HG03520 (cell line): ENCODE results near the gene PTPRG.

Source experiments
- ATAC-seq: cut with Tn5 transposase; IDR thresholded peaks from one replicate; pipeline ENCODE4 v1.9.1; 2021; ENCODE audit warnings: mild to moderate bottlenecking, moderate library complexity; ENCODE audit not compliant: unreplicated experiment

PTPRG gene

DNA sequence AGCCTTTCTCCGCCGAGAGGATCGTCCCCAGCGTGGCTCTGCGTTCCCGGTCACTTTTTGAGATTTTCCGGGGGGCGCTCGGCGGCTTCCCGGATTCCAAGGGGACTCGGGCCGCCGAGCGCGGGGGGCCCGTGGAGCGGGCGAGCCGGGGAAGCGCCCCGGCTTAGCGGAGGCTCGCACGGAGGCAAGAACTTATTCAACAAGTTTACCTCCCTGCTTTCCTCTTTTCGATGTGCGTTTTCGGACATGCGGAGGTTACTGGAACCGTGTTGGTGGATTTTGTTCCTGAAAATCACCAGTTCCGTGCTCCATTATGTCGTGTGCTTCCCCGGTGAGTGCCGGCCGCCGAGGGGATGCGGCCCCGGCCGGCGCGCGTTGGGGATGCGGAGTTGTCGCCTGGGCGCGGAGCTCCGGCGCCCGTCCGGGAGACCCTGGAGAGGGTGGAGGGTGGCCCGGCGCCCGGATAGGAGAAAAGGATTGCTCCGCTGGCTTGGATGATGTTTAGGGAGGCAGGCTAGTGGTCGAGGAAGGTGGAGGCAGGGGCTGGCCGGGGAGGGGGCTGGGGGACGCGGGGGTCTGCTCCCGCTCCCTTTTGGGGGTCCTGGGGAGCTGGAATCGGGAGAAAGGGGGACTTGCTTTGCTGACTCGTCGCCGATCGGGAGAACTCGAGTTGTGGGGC is 810 bp downstream of the PTPRG start:
- no peak for ATAC-seq

- no peak for ATAC-seq
These were observed 1.4 kb downstream of the PTPRG start for GRCh38 chr3:61562721-61563312.

DNA sequence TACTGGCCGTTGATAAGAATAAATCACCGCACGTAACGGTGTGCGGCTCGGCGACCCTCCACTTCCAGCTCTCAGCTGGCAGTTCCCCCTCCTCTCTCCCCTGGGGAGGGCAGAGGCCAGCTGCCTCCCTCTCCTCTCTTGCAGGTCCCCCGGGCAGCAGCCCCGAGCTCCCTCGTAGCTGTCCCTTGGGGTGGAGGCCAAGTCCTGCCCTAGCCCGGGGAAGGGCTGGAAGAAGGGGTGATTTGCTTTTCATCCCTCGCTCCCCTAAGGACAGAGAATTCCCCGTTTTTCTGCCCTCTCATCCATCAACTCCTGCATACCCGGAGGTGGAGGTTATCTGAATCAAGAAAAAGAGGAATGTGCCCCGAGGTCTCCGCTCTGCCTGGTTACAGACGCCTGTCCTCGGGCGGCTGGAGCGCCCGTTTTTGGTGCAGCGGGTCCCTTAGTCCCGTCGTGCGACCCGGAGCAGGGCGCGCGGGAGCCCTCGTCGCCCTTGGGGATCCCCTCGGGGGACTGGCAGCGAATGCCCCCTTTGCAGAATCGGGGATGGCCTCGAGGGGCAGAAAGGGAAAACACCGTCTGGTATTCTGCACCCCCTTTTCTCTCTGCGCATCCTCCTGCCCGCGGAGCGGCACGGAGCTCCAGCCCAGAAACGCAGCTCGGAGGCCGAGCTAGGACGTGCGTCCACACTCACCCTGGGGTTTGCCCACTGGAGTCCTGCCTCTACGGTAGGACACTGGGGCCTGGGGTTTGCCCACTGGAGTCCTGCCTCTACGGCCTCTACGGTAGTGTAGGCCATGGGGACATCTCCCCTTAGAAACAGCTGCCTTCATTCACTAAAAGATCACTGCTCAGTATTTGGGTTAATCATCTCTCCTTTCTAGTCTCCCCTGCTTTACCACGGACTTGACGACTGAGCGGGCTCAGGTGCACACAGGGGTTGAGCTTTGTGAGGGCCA is 2.2 kb downstream of the PTPRG start:
- ATAC-seq = no peak

GRCh38 chr3:61564395-61565059 is 3.2 kb downstream of the PTPRG start:
- no peak for ATAC-seq

DNA sequence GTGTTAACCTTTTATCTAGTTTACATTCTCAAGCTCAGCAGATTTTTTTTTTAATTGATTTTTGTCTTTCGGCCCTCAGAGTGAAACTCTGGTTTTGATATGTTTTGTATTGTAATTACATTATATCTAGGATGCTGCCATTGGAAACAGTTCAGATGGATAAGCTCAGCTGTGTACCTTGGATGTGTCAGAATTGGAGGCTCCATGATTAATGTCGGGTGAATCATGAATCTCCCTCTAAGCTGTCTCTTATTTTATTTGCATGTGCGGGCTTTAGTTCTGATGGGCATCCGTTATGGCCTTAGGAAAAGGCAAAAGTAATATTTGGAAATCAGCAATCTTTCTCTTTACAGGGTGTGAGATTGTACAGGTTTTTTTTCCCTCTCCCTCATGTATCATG is 4.2 kb downstream of the PTPRG start:
- ATAC-seq = no peak

DNA sequence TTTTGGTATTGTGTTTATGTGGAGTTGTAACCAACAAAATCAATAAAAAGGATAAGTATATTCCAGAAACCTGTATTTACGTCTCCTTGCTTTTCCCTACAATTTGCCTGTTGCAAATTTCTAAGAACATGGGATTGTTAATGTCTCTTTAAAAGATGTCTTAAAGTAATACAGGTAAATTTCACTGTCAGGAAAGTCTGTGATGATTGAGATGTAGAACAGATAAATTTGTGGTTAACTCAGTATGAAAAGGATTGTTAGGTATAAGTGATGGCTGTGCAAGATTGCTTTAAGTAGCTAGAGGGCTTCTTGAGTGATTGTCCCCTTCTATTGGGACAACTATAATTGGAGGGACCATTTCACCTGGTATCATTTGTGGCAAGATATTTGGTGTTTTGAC is 6.8 kb downstream of the PTPRG start:
- no peak for ATAC-seq

DNA sequence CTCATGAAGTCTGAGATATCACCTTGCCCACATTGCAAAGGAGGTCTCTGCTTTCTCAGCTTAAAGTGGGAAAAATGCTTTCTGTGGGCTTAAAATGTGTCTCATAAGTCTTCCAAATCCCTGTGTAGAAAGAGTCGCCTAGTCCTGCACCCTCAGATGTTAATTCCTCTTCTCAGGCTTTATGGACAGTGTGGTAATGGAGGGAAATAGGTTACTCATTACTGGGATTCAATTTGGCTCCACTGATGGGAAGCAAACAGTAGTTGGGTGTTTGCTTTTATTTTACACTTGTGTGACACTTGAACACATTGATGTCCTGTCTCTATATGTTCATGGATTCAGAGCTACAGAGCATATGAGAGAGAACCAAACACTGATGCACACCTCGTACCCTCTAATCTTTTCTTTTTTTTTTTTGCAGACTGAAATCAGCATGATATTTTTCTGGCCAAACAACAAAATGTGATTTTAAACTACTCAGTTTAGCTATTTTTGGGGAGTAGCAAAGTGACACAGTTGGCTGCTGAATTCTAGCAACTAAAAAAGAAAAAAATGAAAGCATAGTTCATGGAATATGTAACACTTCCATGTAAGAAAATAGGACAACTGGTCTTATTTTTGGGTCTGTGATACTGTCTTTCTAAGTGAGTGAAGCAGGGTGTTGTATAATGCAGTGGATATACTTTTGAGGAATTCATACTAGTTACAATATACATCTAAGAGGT is 8.6 kb downstream of the PTPRG start:
- ATAC-seq = no peak

GRCh38 chr3:61570813-61571212 is 9.4 kb downstream of the PTPRG start:
- no peak for ATAC-seq

DNA sequence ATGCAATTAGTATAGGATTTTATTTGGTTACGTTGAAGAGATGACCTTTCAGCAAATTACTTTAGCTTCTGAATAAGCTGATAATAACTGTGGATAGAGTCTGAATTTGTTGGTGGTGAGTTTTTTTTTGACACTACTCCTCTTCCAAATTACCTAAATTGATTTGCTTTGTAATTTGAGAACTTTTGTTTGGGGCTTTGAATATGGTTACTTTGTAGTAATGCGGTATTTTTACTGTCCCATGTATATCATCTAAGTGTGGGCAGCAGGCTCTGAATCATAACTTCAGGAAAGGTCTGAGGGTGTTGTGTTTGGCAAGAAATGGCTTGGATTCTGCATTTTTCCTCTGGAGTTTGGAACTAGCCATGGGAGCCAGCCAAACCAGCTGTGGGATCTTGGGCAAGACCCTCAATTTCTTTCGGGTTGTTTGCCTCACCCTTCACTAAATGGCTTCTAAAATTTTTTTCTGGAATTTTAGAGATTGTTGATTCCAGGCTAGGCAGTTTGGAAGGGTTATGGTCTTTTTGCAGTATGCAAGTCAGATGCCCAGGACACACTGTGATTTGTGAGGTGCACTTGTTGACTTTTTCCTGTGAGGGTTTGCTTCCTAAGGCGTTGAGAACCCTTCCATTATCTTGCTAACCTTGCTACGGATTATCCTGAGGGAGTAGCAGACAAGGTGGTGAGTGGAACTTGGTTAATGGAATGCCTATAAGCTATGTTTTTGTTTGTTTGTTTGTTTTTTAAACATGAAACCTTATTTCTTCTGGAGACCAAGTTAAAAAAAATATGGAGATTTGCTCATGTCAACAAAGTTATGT is 10.4 kb downstream of the PTPRG start:
- ATAC-seq = no peak

DNA sequence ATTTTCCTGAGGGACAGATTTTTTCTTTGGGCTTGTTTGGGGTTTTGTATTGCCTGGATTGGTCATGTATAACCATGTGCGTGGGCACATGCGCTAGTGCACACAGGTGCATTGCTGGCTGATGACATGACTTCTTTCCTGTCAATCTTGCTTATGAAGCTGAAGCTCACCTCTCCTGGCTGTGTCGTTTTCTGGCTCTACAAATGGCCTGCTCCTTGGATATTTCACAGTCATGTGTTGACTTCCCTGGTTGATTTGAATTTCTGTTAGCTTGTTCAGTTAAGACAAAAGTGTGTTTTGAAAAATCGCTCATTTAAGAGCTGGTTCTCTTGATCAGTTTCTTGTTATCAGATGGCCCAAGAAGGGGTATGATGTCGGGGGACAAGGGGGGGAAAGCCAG is 11.5 kb downstream of the PTPRG start:
- ATAC-seq = no peak

GRCh38 chr3:61573441-61573840 is 12.1 kb downstream of the PTPRG start:
- ATAC-seq = no peak

DNA sequence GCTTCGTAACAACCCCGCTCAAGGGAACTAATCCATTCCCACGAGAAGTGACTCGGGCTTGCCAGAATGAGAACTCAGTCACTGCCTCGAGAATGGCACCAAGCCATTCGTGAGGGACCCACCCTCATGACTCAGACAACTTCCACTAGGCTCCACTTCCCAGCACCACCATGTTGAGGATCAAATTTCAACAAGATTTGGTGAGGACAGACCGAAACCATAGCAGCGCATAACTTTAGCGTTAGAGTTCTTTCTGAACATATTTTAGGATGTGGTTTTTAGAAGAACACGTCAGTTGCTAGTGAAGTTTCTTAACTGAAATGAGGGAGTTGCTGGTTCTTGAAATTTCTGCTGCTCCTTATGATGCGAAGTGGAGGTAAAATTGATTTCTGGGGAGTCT is 13.5 kb downstream of the PTPRG start:
- ATAC-seq = no peak

DNA sequence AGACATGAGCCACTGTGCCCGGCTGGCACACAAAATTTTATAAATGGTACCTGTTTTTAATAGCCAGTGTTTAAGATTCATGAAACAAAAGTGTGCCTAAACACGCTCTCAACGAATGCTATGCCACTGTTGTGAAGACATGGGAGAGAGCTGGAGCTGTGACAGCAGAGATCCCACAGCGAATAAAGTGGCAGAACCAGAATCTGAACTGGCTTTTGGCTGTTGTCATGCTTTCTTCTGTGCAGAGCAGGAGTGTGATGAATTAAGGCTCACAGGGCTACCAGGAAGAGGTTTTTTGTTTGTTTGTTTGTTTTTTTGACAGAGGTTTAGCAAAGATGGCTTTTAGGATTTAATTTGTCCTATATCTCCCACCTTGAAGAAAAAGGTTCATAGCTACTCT is 14.5 kb downstream of the PTPRG start:
- ATAC-seq = no peak

DNA sequence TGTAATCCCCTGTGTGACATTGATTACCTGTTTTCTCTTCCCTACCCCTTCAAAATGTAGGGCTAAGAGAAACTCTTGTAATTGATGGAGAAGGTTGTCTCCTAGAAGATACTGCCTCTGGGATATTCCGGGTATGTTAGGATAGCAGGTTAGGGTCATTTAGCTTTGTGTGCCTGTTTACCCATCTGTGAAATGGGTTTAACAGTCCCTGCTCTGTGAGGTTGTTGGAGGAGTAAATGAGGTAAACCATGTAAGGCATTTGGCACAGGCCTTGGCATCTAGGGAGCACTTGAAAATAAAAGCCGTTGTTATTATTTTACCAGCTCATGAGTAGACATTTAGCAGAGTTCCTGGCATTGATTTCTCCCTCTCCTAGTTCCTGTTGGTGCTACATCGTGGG is 16.4 kb downstream of the PTPRG start:
- no peak for ATAC-seq

DNA sequence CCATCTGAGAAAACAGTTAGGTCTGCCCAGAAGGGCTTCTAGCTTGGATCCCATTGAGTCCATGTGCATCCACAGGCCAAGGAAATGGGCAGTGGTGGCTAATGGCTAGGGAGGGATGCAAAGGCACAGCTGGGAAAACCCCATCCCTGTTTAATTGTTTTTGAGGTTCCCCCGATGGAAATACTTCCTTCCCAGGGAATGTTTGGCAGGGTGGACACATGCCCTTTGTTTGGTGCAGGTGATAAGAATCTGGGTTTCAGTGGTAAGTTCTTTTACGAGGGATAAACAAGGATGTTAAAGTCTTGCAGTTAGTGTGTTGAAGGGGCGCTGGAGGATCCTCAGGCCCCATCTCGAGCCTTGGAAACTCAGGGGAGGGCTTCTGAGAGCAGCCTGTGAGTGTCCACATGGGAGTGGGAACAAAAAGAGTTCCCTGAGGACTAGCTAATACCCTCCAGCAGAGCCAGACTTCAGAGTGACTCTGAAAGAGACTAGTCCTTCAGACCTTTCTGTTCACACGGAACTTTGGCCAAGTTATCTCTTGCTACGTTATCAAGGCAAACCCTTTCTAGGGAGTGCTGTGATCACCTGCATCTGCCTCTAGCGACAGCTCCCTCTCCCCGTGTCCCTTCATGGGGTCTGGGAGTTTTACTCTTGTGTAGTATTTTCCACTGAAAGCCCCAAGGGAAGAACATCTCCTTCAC is 17.4 kb downstream of the PTPRG start:
- no peak for ATAC-seq

- ATAC-seq = no peak
These were observed 18.3 kb downstream of the PTPRG start for GRCh38 chr3:61579685-61580084.

- ATAC-seq = no peak
These were observed 19.7 kb downstream of the PTPRG start for GRCh38 chr3:61580982-61581643.

DNA sequence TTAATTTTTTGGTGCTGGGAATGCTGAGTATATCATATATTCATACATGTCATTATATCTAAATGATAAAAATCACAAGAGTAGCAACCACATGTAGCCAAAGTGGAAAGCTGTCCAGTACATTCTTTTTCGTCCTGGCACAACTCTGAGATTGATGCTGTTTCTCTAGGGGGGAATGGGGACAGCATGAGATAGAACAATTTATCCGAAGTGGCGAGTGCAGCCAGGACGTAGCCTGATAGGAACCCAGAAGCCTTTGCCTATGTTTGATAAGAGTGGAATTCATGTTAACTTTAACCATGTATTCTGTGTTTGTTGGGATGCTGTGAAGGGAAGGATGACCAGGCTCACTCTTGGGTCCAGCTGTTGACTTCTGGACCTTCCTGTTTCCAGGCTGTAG is 20.9 kb downstream of the PTPRG start:
- no peak for ATAC-seq

DNA sequence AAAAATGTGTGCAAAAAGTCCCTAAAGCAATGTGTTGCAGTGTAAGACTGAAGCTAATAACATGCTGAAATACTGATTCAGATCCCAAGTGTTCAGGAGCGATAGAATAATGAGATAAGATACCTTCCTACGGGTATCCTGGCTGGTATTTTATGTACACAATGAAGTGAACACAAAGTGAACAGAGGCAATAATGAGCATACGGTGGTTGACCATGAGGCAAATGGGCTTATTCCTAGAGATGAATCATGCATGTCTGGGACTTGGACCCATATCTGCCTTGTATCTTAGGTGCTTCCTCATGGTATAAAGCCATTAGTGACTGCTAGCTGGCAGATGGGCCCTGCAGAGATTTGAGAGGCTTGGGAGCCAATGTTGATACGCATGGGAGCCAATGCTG is 21.5 kb downstream of the PTPRG start:
- no peak for ATAC-seq
